Lung (tissue), 12 donors: Measurements from ENCODE around the gene ERO1B. TPM values are rescaled to one million over a fixed set of nuclear protein-coding genes. Genes with fewer than 3 reads are reported as not detected.
A peak's percentile ranks its signal among the peaks of the same experiment; 100 is the strongest.

ENCODE experiments used
- ATAC-seq: fragments of 200-7000 bp; cut with Tn5 transposase; one replicate; pipeline ENCODE4 v1.9.1; 2020; ENCODE audit warnings: moderate number of reproducible peaks; ENCODE audit not compliant: insufficient read depth, low FRiP score
- DNase-seq, 3 donors: peaks; one replicate each; pipeline ENCODE4 v3.0.0-alpha.2; 2013 to 2017
- H3K27ac ChIP-seq, 2 donors: one replicate each; pipeline ENCODE4 v1.5.1; 2013; ENCODE audit warnings: mild to moderate bottlenecking in 2 of 2, moderate library complexity in 2 of 2, control low read depth in 1 of 2, inconsistent platforms in 1 of 2, low read depth in 1 of 2, low read length in 1 of 2
- H3K27me3 ChIP-seq, 3 donors: one replicate each; pipeline ENCODE4 v1.5.1; 2013; ENCODE audit warnings: low read length in 2 of 3; ENCODE audit not compliant: control insufficient read depth in 3 of 3, insufficient read depth in 3 of 3
- H3K36me3 ChIP-seq, 4 donors: one replicate each; pipeline ENCODE4 v1.5.1; 2013; ENCODE audit warnings: low read length in 4 of 4, mild to moderate bottlenecking in 1 of 4, moderate library complexity in 1 of 4; ENCODE audit not compliant: control insufficient read depth in 4 of 4, insufficient read depth in 4 of 4
- H3K4me1 ChIP-seq, 5 donors: one replicate each; pipeline ENCODE4 v1.5.1; 2013; ENCODE audit warnings: low read length in 5 of 5, mild to moderate bottlenecking in 2 of 5, moderate library complexity in 1 of 5; ENCODE audit not compliant: control insufficient read depth in 5 of 5, insufficient read depth in 5 of 5
- H3K4me3 ChIP-seq: one replicate; pipeline ENCODE4 v1.5.1; 2013; ENCODE audit warnings: mild to moderate bottlenecking, control low read depth, moderate library complexity
- H3K9ac ChIP-seq, 2 donors: one replicate each; pipeline ENCODE4 v1.5.1; 2013; ENCODE audit warnings: low read length in 2 of 2, control low read depth in 1 of 2; ENCODE audit not compliant: insufficient read depth in 1 of 2
- H3K9me3 ChIP-seq, 4 donors: one replicate each; pipeline ENCODE4 v1.5.1; 2013; ENCODE audit warnings: low read length in 3 of 4, mild to moderate bottlenecking in 1 of 4, moderate library complexity in 1 of 4; ENCODE audit not compliant: control insufficient read depth in 4 of 4, insufficient read depth in 3 of 4
- WGBS, 2 donors: extraction: QIAGEN DNeasy Blood & Tissue Kit; methylation state at CpG; one replicate each; pipeline ENCODE4 v1.1.7; 2013; 5-methylcytosine and 5-hydroxymethylcytosine counted together
- polyA plus RNA-seq, 2 donors: library from polyadenylated mRNA; stranded (reverse); fragments of 200-250 nt; gene quantifications; one replicate each; pipeline ENCODE4 v1.2.1, GENCODE V29; 2013
- total RNA-seq, 2 donors: library from RNA; depleted of rRNA in 1 of 2; stranded (reverse); fragments of >200 nt in 1 of 2; gene quantifications; one replicate each; pipeline ENCODE4 v1.2.1, GENCODE V29; 2014 to 2021
- TF ChIP-seq, protein P1 (sequence below): IDR thresholded peaks from 2 replicates; pipeline ENCODE4 v1.5.1; 2012; ENCODE audit warnings: mild to moderate bottlenecking; ENCODE audit errors: control extremely low read depth, extremely low read depth
- donor health status: control.
- donor health status: control.
- donor health status: Bipolar disorder and iron deficiency.
- donor health status: healthy.
- donor health status: DM: yes; HTN: yes; CAD: no.

The ERO1B gene
- total and polyA plus RNA-seq, 4 donors: 2.7 to 15.3 (median 4.6) TPM

DNA sequence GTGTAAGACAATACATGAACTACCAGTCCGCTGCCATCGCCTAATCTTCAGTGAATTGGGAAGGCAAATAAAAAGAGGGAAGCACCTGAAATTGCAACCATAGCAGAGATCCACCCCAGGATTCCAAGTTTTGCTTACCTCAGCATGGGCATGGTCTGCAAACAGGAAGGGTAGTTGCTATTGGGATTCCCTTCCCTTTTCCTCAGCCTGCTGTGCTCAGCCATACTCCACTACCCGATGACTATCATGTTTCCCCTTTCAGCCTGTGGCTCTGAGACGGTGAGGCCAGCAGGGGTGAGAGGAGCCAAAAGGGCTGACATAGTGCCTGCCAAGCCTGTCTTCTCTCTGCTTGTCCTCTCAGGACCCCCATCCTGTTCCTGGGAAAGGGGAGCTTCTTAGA lies 75.2 kb downstream of the ERO1B start:
- H3K9me3 ChIP-seq: peaks cover 0 to 6% (median 3%) of the 10 kb centered on the region in 4 donors
- H3K36me3 ChIP-seq: peaks cover 3 to 8% (median 5%) of the 10 kb centered on the region in 4 donors
- ATAC-seq (peak; percentile 79), DNase-seq (peak in 2 of 3 donors; percentile 27 to 29)
- TF ChIP-seq, protein P1, sequence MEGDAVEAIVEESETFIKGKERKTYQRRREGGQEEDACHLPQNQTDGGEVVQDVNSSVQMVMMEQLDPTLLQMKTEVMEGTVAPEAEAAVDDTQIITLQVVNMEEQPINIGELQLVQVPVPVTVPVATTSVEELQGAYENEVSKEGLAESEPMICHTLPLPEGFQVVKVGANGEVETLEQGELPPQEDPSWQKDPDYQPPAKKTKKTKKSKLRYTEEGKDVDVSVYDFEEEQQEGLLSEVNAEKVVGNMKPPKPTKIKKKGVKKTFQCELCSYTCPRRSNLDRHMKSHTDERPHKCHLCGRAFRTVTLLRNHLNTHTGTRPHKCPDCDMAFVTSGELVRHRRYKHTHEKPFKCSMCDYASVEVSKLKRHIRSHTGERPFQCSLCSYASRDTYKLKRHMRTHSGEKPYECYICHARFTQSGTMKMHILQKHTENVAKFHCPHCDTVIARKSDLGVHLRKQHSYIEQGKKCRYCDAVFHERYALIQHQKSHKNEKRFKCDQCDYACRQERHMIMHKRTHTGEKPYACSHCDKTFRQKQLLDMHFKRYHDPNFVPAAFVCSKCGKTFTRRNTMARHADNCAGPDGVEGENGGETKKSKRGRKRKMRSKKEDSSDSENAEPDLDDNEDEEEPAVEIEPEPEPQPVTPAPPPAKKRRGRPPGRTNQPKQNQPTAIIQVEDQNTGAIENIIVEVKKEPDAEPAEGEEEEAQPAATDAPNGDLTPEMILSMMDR: no peak
- WGBS, 2 donors: 59 to 63% methylated on average over 4 of the region's 4 CpGs
- no peak overlapping the region for H3K4me3 ChIP-seq
- no peaks in the 10 kb centered on the region for H3K27me3 ChIP-seq
- no peak overlapping the region for H3K9ac ChIP-seq
- no peak overlapping the region for H3K27ac ChIP-seq
- peaks cover 0 to 9% (median 5%) of the 10 kb centered on the region in 5 donors for H3K4me1 ChIP-seq

DNA sequence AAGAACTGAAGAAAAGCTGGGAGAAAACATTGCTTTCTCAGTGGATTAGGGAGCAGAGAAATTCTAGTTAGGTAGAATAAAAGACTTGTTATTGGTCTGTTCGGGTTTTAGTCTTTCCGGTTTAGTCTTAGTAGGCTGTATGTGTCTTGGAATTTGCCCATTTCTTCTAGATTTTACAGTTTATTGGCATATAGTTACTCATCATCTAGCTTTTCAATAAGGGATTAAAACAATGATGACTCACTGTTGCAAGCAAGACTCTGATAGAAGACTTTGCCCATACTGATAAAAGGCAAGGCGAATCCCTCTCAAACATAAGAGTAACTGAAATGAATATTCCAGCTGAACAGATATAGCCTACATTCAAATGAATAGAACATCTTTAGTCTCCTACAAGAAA lies 77.1 kb downstream of the ERO1B start:
- WGBS, 2 donors: 99% methylated on average over 3 of the region's 3 CpGs
- Histone ChIP-seq H3K9ac (no peak overlapping the region), H3K4me3 (no peak overlapping the region), H3K9me3 (peaks cover 0 to 12% (median 6%) of the 10 kb centered on the region in 4 donors), H3K27ac (no peak overlapping the region), H3K36me3 (peaks cover 4 to 8% (median 5%) of the 10 kb centered on the region in 4 donors), H3K27me3 (no peaks in the 10 kb centered on the region), H3K4me1 (peaks cover 0 to 9% (median 5%) of the 10 kb centered on the region in 5 donors)
- ATAC-seq (no peak), DNase-seq (no peak)
- TF ChIP-seq, protein P1: no peak

DNA sequence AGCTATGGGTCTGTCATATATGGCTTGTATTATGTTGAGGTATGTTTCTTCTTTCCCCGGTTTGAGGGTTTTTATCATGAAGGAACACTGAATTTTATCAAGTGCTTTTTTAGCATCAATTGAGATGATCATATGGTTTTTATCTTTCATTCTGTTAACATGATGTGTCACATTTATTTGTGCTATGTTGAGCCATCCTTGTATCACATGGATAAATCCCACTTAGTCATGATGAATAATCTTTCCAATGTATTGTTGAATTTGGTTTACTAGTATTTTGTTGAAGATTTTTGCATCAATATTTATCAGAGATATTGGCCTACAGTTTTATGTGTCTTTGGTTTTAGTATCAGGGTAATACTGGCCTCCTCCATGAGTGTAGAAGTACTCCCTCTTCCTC lies 77.7 kb downstream of the ERO1B start:
- no peak overlapping the region for H3K4me3 ChIP-seq
- H3K9ac ChIP-seq: no peak overlapping the region
- peaks cover 0 to 9% (median 5%) of the 10 kb centered on the region in 5 donors for H3K4me1 ChIP-seq
- TF ChIP-seq, protein P1: no peak
- H3K27ac ChIP-seq: no peak overlapping the region
- DNase-seq (no peak), ATAC-seq (no peak)
- 94 to 97% methylated on average over 1 of the region's 1 CpG for WGBS, 2 donors
- no peaks in the 10 kb centered on the region for H3K27me3 ChIP-seq
- peaks cover 4 to 8% (median 5%) of the 10 kb centered on the region in 4 donors for H3K36me3 ChIP-seq
- H3K9me3 ChIP-seq: peaks cover 0 to 12% (median 6%) of the 10 kb centered on the region in 4 donors

DNA sequence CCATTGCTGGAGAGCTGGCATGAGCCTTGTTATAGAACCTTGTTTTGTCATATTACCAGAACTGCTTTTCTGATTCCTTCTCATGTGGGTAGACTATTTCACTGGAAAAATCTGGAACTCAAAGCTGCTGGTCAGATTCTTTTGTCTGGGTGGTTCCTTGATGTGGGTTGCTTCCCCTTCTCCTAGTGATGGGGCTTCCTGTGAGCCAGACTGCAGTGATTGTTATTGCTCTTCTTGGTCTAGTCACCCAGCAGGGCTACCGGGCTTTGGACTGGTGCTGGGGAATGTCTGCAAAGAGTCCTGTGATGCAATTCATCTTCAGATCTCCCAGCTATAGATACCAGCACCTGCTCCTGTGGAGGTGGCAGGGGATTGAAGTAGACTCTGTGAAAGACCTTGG lies 80.0 kb downstream of the ERO1B start:
- ATAC-seq (no peak), DNase-seq (no peak)
- H3K9me3 ChIP-seq: peaks cover 0 to 15% (median 9%) of the 10 kb centered on the region in 4 donors
- H3K9ac ChIP-seq: no peak overlapping the region
- H3K4me1 ChIP-seq: peaks cover 0 to 8% (median 5%) of the 10 kb centered on the region in 5 donors
- no peak overlapping the region for H3K27ac ChIP-seq
- 82 to 96% methylated on average over 1 of the region's 1 CpG for WGBS, 2 donors
- TF ChIP-seq, protein P1: no peak
- H3K4me3 ChIP-seq: no peak overlapping the region
- H3K36me3 ChIP-seq: peaks cover 0 to 8% (median 4%) of the 10 kb centered on the region in 4 donors
- H3K27me3 ChIP-seq: no peaks in the 10 kb centered on the region
